Immature natural killer cell (primary cell): ENCODE measurements around the gene SPRR2B. TPM values are rescaled to one million over a fixed set of nuclear protein-coding genes. Genes with fewer than 3 reads are reported as not detected.
"Not testable (repeated sequence)": the region's sequence is repeated elsewhere in the genome, so short reads cannot be mapped to it uniquely, and the experiment has no call there.

Experiments used
- DNase-seq, 3 donors: peaks; one replicate each; pipeline ENCODE4 v3.0.0; 2022; ENCODE audit warnings: mixed read lengths in 1 of 3
- H3K27ac Mint-ChIP-seq, 6 donors: one replicate each; pipeline ENCODE4 v1.8.0; 2020; ENCODE audit warnings: mixed read lengths in 6 of 6, mild to moderate bottlenecking in 5 of 6, inconsistent platforms in 4 of 6, moderate library complexity in 3 of 6
- H3K27me3 Mint-ChIP-seq, 3 donors: one replicate each; pipeline ENCODE4 v1.8.0; 2020 to 2021; ENCODE audit warnings: low read depth in 3 of 3, mild to moderate bottlenecking in 3 of 3, mixed read lengths in 3 of 3, moderate library complexity in 3 of 3, inconsistent platforms in 1 of 3
- H3K36me3 Mint-ChIP-seq, 3 donors: one replicate each; pipeline ENCODE4 v1.8.0; 2020; ENCODE audit warnings: mixed read lengths in 3 of 3, inconsistent platforms in 2 of 3, mild to moderate bottlenecking in 2 of 3
- H3K4me1 Mint-ChIP-seq, 2 donors: one replicate each; pipeline ENCODE4 v1.8.0; 2020; ENCODE audit warnings: inconsistent platforms in 2 of 2, mild to moderate bottlenecking in 2 of 2, mixed read lengths in 2 of 2, moderate library complexity in 1 of 2
- H3K4me3 Mint-ChIP-seq, 5 donors: one replicate each; pipeline ENCODE4 v1.8.0; 2020; ENCODE audit warnings: mild to moderate bottlenecking in 5 of 5, mixed read lengths in 5 of 5, inconsistent platforms in 3 of 5, moderate library complexity in 3 of 5
- H3K9me3 Mint-ChIP-seq, 6 donors: one replicate each; pipeline ENCODE4 v1.8.0; 2020; ENCODE audit warnings: mild to moderate bottlenecking in 6 of 6, mixed read lengths in 6 of 6, inconsistent platforms in 4 of 6, moderate library complexity in 3 of 6
- polyA plus RNA-seq, 3 donors: library from polyadenylated mRNA; unstranded; fragments of 300-500 nt; fragmentation: Illumina TruSeq; gene quantifications; one replicate each; pipeline ENCODE4 v1.2.3, GENCODE V29; 2021

SPRR2B gene
- polyA plus RNA-seq, 3 donors from 2014 or later, result not detected

- no peak overlapping the region for H3K4me3 Mint-ChIP-seq
- no peaks in the 10 kb centered on the region for H3K4me1 Mint-ChIP-seq
- no peak overlapping the region for H3K27ac Mint-ChIP-seq
- DNase-seq, result no peak
- H3K9me3 Mint-ChIP-seq, result peaks cover 0 to 4% (median 0%) of the 10 kb centered on the region in 6 donors
- H3K36me3 Mint-ChIP-seq, result no peaks in the 10 kb centered on the region
- peaks cover 0 to 14% (median 4%) of the 10 kb centered on the region in 3 donors for H3K27me3 Mint-ChIP-seq
These were observed 48.3 kb downstream of the SPRR2B start for GRCh38 chr1:153023109-153023508.

- H3K27me3 Mint-ChIP-seq, result peaks cover 0 to 14% (median 4%) of the 10 kb centered on the region in 3 donors
- H3K4me3 Mint-ChIP-seq, H3K36me3 Mint-ChIP-seq: not testable (repeated sequence)
These were observed 49.1 kb downstream of the SPRR2B start for GRCh38 chr1:153022340-153022739.

GRCh38 chr1:153021829-153022228, 49.6 kb downstream of the SPRR2B start:
- not testable (repeated sequence) for H3K36me3 Mint-ChIP-seq, H3K4me3 Mint-ChIP-seq
- H3K27me3 Mint-ChIP-seq, result peaks cover 0 to 16% (median 4%) of the 10 kb centered on the region in 3 donors

More at GRCh38 chr1:153022340-153022739, 49.1 kb downstream of the SPRR2B start:
- not testable (repeated sequence) for DNase-seq, H3K9me3 Mint-ChIP-seq, H3K27ac Mint-ChIP-seq, H3K4me1 Mint-ChIP-seq

More at GRCh38 chr1:153021829-153022228, 49.6 kb downstream of the SPRR2B start:
- not testable (repeated sequence) for H3K9me3 Mint-ChIP-seq, H3K4me1 Mint-ChIP-seq, H3K27ac Mint-ChIP-seq, DNase-seq

Other genes starting within 250 kb of the SPRR2B start
- not detected for gene LCE1A, start 244.1 kb downstream of the SPRR2B start, polyA plus RNA-seq
- not detected for gene LCE6A, start 228.8 kb downstream of the SPRR2B start, polyA plus RNA-seq
- gene LCE7A, start 211.6 kb downstream of the SPRR2B start, polyA plus RNA-seq, result not detected
- not detected for gene SMCP, start 193.3 kb downstream of the SPRR2B start, polyA plus RNA-seq
- not detected for gene IVL, start 163.1 kb downstream of the SPRR2B start, polyA plus RNA-seq
- not detected for gene SPRR5, start 124.4 kb downstream of the SPRR2B start, polyA plus RNA-seq
- gene SPRR4, start 101.0 kb downstream of the SPRR2B start, polyA plus RNA-seq, result not detected
- gene SPRR1A, start 87.5 kb downstream of the SPRR2B start, polyA plus RNA-seq, result not detected
- not detected for gene SPRR3, start 69.9 kb downstream of the SPRR2B start, polyA plus RNA-seq
- not detected for gene SPRR1B, start 40.4 kb downstream of the SPRR2B start, polyA plus RNA-seq
- gene SPRR2D, start 30.5 kb downstream of the SPRR2B start, polyA plus RNA-seq, result not detected
- gene SPRR2A, start 14.1 kb downstream of the SPRR2B start, polyA plus RNA-seq, result not detected
- not detected for gene SPRR2E, start 22.9 kb upstream of the SPRR2B start, polyA plus RNA-seq
- gene SPRR2F, start 41.9 kb upstream of the SPRR2B start, polyA plus RNA-seq, result not detected
- gene SPRR2G, start 79.3 kb upstream of the SPRR2B start, polyA plus RNA-seq, result not detected
- not detected for gene LELP1, start 131.8 kb upstream of the SPRR2B start, polyA plus RNA-seq
- gene PRR9, start 146.0 kb upstream of the SPRR2B start, polyA plus RNA-seq, result not detected
- gene LORICRIN, start 188.1 kb upstream of the SPRR2B start, polyA plus RNA-seq, result not detected
- gene PGLYRP3, start 241.3 kb upstream of the SPRR2B start, polyA plus RNA-seq, result not detected